Uterus (tissue), 4 donors: ENCODE data around the gene IFNA21. TPM values are rescaled to one million over a fixed set of nuclear protein-coding genes. Genes with fewer than 3 reads are reported as not detected.
"Not testable (repeated sequence)": the region's sequence is repeated elsewhere in the genome, so short reads cannot be mapped to it uniquely, and the experiment has no call there.

Experiments used
- DNase-seq, 2 donors: peaks; one replicate each; pipeline ENCODE4 v3.0.0-alpha.2; 2019 to 2020
- H3K27ac ChIP-seq, 2 donors: fragments of 200-600 bp; sonication (generic); 1 replicate in 1 of 2; 2 replicates in 1 of 2; pipeline ENCODE4 v1.5.1; 2016 to 2018
- H3K27me3 ChIP-seq, 2 donors: fragments of 200-600 bp; sonication (generic); one replicate each; pipeline ENCODE4 v1.5.1; 2018 to 2019; ENCODE audit warnings: control low read depth in 1 of 2
- H3K36me3 ChIP-seq, 2 donors: fragments of 200-600 bp; sonication (generic); one replicate each; pipeline ENCODE4 v1.5.1; 2019; ENCODE audit warnings: control low read depth in 1 of 2
- H3K4me1 ChIP-seq, 2 donors: fragments of 200-600 bp; sonication (generic); one replicate each; pipeline ENCODE4 v1.5.1; 2018 to 2019; ENCODE audit warnings: control low read depth in 1 of 2
- H3K4me3 ChIP-seq, 2 donors: fragments of 200-600 bp; sonication (generic); 1 replicate in 1 of 2; 2 replicates in 1 of 2; pipeline ENCODE4 v1.5.1; 2018 to 2019; ENCODE audit warnings: mild to moderate bottlenecking in 1 of 2
- H3K9me3 ChIP-seq, 2 donors: fragments of 200-600 bp; sonication (generic); one replicate each; pipeline ENCODE4 v1.5.1; 2019; ENCODE audit warnings: control low read depth in 1 of 2
- CTCF ChIP-seq, 4 experiments: fragments of 200-600 bp in 2 of 4; fragments of 450-650 bp in 2 of 4; sonication (generic) in 2 of 4; IDR thresholded peaks; one replicate each; pipeline ENCODE4 v1.5.1; 2016 to 2019; ENCODE audit warnings: antibody characterized with exemption in 4 of 4, mild to moderate bottlenecking in 2 of 4, moderate library complexity in 1 of 4
- POLR2A ChIP-seq, 2 donors: fragments of 450-650 bp; IDR thresholded peaks; one replicate each; pipeline ENCODE4 v1.6.1; 2016; ENCODE audit warnings: antibody characterized with exemption in 2 of 2, mild to moderate bottlenecking in 1 of 2, moderate library complexity in 1 of 2
- intact Hi-C: fragments of 100-400 bp; cut with DNase I; formaldehyde crosslinking; loops from one replicate; pipeline ENCODE4 v1.15.1; 2023; ENCODE audit warnings: low total_unique reads
- total RNA-seq, 4 donors: library from RNA; depleted of rRNA in 3 of 4; stranded (reverse); fragments of >200 nt in 3 of 4; gene quantifications; one replicate each; pipeline versions ENCODE4 v1.1.0 to v1.2.4, GENCODE V29; 2014 to 2023
- donor health status: DM: yes; HTN: yes; CAD: no.

Gene IFNA21
- total RNA-seq, 4 donors from 2014 or later: not detected

- H3K4me1 ChIP-seq, H3K36me3 ChIP-seq, H3K27me3 ChIP-seq, intact Hi-C loops, H3K27ac ChIP-seq, H3K9me3 ChIP-seq, H3K4me3 ChIP-seq, DNase-seq: not testable (repeated sequence)
- TF ChIP-seq CTCF (IDR thresholded peaks at IDR 0.05): peak in 2 of 4 experiments; percentile 23 to 27
Measured at GRCh38 chr9:21194867-21195776, 28.7 kb upstream of the IFNA21 start.

GRCh38 chr9:21187487-21187886, 21.0 kb upstream of the IFNA21 start, which contains the start of gene IFNA4:
TSS of gene IFNA4 (minus strand) at chr9:21187587. CDS start at chr9:21187531, 56 bp downstream.
- H3K4me3 ChIP-seq, H3K4me1 ChIP-seq, H3K27me3 ChIP-seq, H3K27ac ChIP-seq, DNase-seq, H3K36me3 ChIP-seq, H3K9me3 ChIP-seq, intact Hi-C loops: not testable (repeated sequence)

- intact Hi-C loops, H3K9me3 ChIP-seq, H3K4me3 ChIP-seq, DNase-seq, H3K27me3 ChIP-seq, H3K36me3 ChIP-seq, H3K4me1 ChIP-seq, H3K27ac ChIP-seq: not testable (repeated sequence)
Measured at GRCh38 chr9:21182810-21183736, 16.6 kb upstream of the IFNA21 start.

GRCh38 chr9:21174671-21175070, 8.2 kb upstream of the IFNA21 start:
- Histone ChIP-seq H3K4me1 (no peaks in the 10 kb centered on the region), H3K36me3 (no peaks in the 10 kb centered on the region), H3K27me3 (no peaks in the 10 kb centered on the region), H3K9me3 (no peaks in the 10 kb centered on the region), H3K27ac (no peak overlapping the region), H3K4me3 (no peak overlapping the region)
- intact Hi-C loops: no loop called here
- no peak for TF ChIP-seq POLR2A (IDR thresholded peaks at IDR 0.05)
- TF ChIP-seq CTCF (IDR thresholded peaks at IDR 0.05): no peak
- DNase-seq: no peak

GRCh38 chr9:21172156-21172555, 5.7 kb upstream of the IFNA21 start:
- Histone ChIP-seq H3K9me3 (no peaks in the 10 kb centered on the region), H3K27ac (no peak overlapping the region), H3K4me1 (no peaks in the 10 kb centered on the region), H3K4me3 (no peak overlapping the region), H3K27me3 (no peaks in the 10 kb centered on the region), H3K36me3 (no peaks in the 10 kb centered on the region)
- no peak for TF ChIP-seq CTCF (IDR thresholded peaks at IDR 0.05)
- TF ChIP-seq POLR2A (IDR thresholded peaks at IDR 0.05): no peak
- intact Hi-C loops: no loop called here
- no peak for DNase-seq

- no peaks in the 10 kb centered on the region for H3K27me3 ChIP-seq
- TF ChIP-seq CTCF (IDR thresholded peaks at IDR 0.05): no peak
- TF ChIP-seq POLR2A (IDR thresholded peaks at IDR 0.05): no peak
- no peaks in the 10 kb centered on the region for H3K4me1 ChIP-seq
- intact Hi-C loops: no loop called here
- no peak overlapping the region for H3K27ac ChIP-seq
- DNase-seq: no peak
- no peaks in the 10 kb centered on the region for H3K36me3 ChIP-seq
- H3K9me3 ChIP-seq: no peaks in the 10 kb centered on the region
- no peak overlapping the region for H3K4me3 ChIP-seq
Measured at GRCh38 chr9:21171351-21171750, 4.9 kb upstream of the IFNA21 start.
